HG03460 (cell line): ENCODE measurements around the gene TMEM209.
"Not testable (repeated sequence)": the region's sequence is repeated elsewhere in the genome, so short reads cannot be mapped to it uniquely, and the experiment has no call there.

Experiments
- ATAC-seq: cut with Tn5 transposase; IDR thresholded peaks from one replicate; pipeline ENCODE4 v1.9.1; 2021; ENCODE audit not compliant: unreplicated experiment

TMEM209 gene

GRCh38 chr7:130174237-130174959 is 30.8 kb downstream of the TMEM209 start:
- ATAC-seq = no peak

DNA sequence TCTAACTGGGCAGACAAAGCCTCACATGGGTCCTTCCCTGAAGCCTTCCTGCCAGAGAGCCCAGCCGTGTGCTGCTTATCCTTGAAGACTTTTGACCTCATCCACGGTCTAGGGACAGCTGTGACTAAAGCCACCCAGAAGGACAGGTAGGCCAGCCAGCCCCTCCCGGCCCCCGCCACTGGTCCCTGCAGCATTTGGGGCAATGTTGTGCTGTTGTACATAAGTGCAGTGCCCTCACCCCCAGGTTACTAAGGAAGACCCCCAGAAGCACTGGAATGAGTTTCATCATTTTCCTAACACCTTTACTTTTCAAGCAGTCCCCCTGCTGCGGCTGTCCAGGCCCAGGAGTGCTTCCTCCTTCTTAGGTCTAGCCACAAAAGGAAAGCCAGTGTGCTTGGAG is 43.0 kb downstream of the TMEM209 start:
- ATAC-seq = no peak

GRCh38 chr7:130160455-130160854 is 44.8 kb downstream of the TMEM209 start:
- no peak for ATAC-seq

DNA sequence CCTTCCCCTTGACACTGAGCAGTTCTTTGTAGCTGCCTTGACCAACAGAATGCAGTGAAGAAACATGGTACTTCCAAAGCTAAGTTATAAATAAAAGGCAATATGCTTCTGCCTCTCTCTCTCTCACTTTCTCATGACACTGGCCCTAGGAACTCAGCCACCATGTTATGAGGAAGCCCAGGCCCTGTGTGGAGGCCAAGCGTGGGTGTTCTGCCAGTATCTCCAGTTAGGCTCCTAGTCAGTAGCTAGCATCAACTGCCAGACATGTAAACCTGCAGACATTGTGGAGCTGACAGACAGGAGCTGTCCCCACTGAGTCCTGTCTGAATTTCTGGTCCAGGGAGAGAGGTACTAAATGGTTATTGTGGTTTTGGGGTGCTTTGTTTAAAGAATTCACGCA is 45.2 kb downstream of the TMEM209 start:
- ATAC-seq = no peak

DNA sequence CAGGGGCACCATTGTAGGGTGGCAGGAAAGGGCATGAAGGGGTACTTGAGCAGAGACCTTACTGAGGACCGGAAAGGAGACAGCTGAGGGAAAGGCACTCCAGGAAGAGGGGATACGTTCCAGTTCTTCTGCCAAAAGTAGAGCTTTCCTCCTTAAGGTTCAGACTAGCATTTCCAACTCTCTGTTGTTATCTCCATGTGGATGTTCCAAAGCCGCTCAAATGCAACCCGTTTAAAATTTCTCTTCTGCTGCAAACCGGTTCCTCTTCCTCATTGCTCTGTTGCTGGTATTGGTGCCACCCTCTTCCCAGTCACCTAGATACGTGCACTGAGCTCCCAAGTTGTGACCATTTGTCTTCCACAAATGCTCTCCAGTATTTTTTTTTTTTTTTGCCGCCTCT is 47.5 kb downstream of the TMEM209 start:
- no peak for ATAC-seq

DNA sequence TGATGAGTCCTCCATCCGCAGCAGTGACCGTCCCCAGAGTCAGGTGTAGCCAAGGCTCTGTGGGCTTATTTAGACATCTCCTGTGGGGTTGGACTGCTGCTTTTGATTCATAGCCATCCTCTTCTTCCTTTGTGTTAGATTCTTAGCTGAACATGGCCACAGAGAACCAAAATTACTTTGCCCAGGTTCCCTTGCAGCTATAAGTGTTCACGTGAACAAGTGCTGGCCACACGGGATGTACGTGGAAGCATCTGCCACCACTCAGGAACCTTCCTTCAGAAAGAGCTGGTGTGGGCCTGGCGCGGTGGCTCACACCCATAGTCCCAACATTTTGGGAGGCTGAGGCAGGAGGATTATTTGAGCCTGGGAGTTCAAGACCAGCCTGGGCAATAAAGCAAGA is 49.1 kb downstream of the TMEM209 start:
- no peak for ATAC-seq

GRCh38 chr7:130154501-130155317 is 50.5 kb downstream of the TMEM209 start:
- ATAC-seq = no peak

DNA sequence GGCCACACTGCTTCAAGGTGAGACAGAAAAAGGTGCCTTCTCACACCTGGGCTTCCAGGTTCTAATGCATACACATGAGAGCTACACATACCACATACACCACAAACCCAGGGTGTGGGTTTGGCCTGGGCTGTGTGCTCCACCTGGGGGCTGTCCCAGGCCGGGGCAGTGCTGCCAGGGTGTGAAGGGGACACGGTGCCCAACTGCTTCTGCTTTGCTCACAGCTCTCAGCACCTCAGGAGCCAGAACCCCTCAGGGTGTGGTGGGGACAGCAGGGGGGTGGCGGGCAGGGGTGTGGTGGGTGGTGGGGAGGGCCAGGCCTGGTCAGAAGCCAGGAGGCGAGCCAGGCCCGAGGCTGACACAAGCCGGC is 51.1 kb downstream of the TMEM209 start:
- no peak for ATAC-seq

GRCh38 chr7:130153211-130153908 is 51.8 kb downstream of the TMEM209 start:
- no peak for ATAC-seq

DNA sequence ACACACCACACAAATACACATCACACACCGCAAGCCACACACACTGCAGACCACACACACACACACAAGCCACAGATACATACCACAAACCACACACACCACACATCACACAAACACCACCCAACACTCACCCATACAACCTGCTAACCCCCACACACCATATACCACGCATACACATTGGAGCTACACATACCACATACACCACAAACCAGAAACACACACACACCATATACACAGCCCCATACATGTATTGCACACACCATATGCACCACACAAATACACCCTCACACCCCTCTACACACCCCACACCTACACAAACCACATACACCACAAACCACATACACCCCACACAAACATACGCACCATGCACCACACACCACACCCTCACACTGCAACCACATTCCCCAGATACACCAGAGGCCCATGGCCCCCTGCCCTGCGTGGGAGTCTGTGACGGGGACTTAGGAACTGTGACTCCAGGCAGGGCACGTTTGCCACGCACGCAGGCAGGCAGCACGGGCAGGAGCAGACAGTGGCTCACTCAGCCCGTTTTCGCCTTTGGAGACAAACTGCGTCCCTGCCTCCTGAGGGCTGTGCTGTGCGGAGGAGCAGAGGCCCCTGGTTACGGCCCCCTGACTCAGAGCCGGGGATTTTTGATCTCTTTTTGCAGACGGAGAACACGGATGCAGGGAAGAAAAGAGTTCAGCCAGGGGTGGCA is 52.6 kb downstream of the TMEM209 start:
- no peak for ATAC-seq

- ATAC-seq = no peak
Measured at GRCh38 chr7:130151591-130152492, 53.4 kb downstream of the TMEM209 start.

GRCh38 chr7:130150587-130150986 is 54.6 kb downstream of the TMEM209 start:
- no peak for ATAC-seq

- peak; percentile 64 for ATAC-seq
Measured at GRCh38 chr7:130149281-130150139, 55.7 kb downstream of the TMEM209 start.

DNA sequence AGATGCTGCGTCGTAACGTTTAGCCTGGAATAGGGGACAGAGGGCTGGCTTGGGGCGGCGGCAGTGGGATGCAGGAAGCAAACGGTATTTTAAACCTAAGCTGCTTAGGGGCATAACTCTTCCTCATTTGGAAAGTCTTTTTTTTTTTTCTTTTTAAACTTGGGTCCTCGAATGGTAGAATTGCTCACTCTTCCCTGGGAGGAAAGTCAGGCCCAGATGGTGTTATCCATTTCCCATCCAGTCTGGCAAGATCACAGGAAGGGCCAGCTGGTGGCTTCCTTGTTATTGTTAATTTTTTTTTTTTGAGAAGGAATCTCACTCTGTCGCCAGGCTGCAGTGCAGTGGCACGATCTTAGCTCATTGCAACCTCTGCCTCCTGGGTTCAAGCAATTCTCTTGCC is 56.6 kb downstream of the TMEM209 start:
- ATAC-seq = no peak

- no peak for ATAC-seq
Measured at GRCh38 chr7:130147710-130148325, 57.4 kb downstream of the TMEM209 start.

DNA sequence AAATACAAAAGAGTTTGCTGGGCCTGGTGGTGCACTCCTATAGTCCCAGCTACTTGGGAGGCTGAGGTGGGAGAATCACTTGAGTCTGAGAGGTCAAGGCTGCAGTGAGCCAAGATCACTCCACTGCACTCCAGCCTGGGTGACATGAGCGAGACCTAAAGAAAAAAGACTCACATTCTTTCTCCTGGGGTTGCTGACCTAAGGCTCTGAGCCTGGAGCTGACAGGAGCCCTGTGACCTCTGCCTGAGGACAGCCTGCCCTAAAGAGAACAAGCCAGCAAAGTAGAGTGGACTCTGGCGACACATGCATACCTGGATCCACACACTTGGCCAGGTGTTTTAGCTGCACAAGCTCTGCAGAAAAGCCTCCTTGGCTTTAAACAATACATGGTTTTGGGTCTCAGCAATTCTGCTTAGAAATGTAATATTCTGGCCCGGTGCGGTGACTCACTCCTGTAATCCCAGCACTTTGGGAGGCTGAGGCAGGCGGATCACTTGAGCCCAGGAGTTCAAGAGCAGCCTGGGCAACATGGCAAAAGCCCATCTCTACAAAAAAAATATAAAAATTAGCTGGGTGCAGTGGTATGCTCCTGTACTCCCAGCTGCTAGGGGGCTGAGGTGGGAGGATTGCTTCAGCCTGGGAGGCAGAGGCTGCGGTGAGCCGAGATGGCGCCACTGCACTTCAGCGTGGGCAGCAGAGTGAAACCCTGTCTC is 58.4 kb downstream of the TMEM209 start:
- no peak for ATAC-seq

DNA sequence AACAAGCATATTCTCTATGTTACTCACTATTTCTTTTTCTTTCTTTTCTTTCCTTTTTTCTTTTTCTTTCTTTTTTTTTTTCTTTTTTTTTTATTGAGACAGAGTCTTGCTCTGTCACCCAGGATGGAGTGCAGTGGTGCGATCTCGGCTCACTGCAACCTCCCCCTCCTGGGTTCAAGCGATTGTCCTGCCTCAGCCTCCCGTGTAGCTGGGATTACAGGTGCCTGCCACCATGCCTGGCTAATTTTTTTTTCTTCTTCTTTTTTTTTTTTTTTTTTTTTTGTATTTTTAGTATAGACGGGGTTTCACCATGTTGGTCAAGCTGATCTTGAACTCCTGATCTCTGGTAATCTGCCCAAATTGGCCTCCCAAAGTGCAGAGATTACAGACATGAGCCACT is 59.1 kb downstream of the TMEM209 start:
- not testable (repeated sequence) for ATAC-seq

DNA sequence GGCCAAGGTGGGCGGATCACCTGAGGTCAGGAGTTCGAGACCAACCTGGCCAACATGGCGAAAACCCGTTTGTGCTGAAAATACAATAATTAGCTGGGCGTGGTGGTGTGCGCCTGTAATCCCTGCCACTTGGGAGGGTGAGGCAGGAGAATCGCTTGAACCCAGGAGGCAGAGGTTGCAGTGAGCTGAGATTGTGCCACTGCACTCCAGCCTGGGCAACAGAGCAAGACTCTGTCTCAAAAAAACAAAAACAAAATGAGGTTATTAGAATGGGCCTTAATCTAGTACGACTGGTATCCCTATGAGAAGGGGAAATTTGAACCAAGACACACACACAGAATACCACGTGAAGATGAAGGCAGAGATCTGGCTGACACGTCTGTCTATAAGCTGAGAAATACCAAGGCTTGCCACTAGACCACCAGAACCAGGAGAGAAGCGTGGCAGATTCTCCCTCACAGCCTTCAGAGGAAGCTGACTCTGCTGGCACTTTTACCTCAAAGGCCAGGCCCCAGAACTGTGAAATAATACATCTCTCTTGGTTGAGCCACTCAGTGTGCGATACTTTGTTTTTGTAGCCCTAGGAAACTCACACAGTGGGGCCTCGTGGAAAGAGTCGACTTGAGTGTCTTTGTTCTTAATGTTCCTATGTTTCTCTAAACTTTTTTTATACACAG is 59.6 kb downstream of the TMEM209 start:
- no peak for ATAC-seq
